HEK293 (cell line): ENCODE measurements around the gene ZFHX3.

ENCODE experiments used
- BCL11A ChIP-seq: fragments of 450-650 bp; formaldehyde crosslinking; IDR thresholded peaks from 2 replicates; pipeline ENCODE4 v1.5.1; 2016; ENCODE audit warnings: low read depth, missing biosample characterization, missing genetic modification characterization
- HOXA7 ChIP-seq: sonication (generic); formaldehyde crosslinking; IDR thresholded peaks from 2 replicates; pipeline ENCODE4 v1.8.1; 2022; ENCODE audit warnings: missing genetic modification reagents, borderline replicate concordance
- ZFP41 ChIP-seq: fragments of 450-650 bp; formaldehyde crosslinking; IDR thresholded peaks from 2 replicates; pipeline ENCODE4 v1.5.1; 2016; ENCODE audit warnings: missing biosample characterization, missing genetic modification characterization, borderline replicate concordance
- ZNF10 ChIP-seq: fragments of 450-650 bp; formaldehyde crosslinking; IDR thresholded peaks from 2 replicates; pipeline ENCODE4 v1.5.1; 2017; ENCODE audit warnings: missing biosample characterization, missing genetic modification characterization
- ZNF114 ChIP-seq: fragments of 450-650 bp; formaldehyde crosslinking; IDR thresholded peaks from 2 replicates; pipeline ENCODE4 v1.5.0; 2017; ENCODE audit warnings: missing biosample characterization, missing genetic modification characterization
- ZNF138 ChIP-seq: fragments of 450-650 bp; formaldehyde crosslinking; IDR thresholded peaks from 2 replicates; pipeline ENCODE4 v1.5.1; 2016; ENCODE audit warnings: missing biosample characterization, missing genetic modification characterization, borderline replicate concordance
- ZNF391 ChIP-seq: fragments of 450-650 bp; formaldehyde crosslinking; IDR thresholded peaks from 2 replicates; pipeline ENCODE4 v1.5.1; 2016; ENCODE audit warnings: low read depth, missing biosample characterization, missing genetic modification characterization, borderline replicate concordance
- ZNF510 ChIP-seq: fragments of 450-650 bp; formaldehyde crosslinking; IDR thresholded peaks from 2 replicates; pipeline ENCODE4 v1.5.1; 2018; ENCODE audit warnings: mild to moderate bottlenecking, missing genetic modification characterization, missing biosample characterization; ENCODE audit not compliant: insufficient replicate concordance
- ZNF660 ChIP-seq: fragments of 450-650 bp; IDR thresholded peaks from 2 replicates; pipeline ENCODE4 v1.5.1; 2018; ENCODE audit warnings: missing biosample characterization, mild to moderate bottlenecking, missing genetic modification characterization
- TF ChIP-seq, protein P1 (sequence below): fragments of 450-650 bp; formaldehyde crosslinking; IDR thresholded peaks from 2 replicates; pipeline ENCODE4 v1.5.1; 2016; ENCODE audit warnings: missing biosample characterization, missing genetic modification characterization
- TF ChIP-seq, protein P2 (sequence below): fragments of 450-650 bp; formaldehyde crosslinking; IDR thresholded peaks from 2 replicates; pipeline ENCODE4 v1.5.1; 2016; ENCODE audit warnings: missing biosample characterization, missing genetic modification characterization, low read depth
- TF ChIP-seq, protein P3 (sequence below): fragments of 450-650 bp; formaldehyde crosslinking; IDR thresholded peaks from 2 replicates; pipeline ENCODE4 v1.5.1; 2016; ENCODE audit warnings: missing biosample characterization, missing genetic modification characterization

DNA sequence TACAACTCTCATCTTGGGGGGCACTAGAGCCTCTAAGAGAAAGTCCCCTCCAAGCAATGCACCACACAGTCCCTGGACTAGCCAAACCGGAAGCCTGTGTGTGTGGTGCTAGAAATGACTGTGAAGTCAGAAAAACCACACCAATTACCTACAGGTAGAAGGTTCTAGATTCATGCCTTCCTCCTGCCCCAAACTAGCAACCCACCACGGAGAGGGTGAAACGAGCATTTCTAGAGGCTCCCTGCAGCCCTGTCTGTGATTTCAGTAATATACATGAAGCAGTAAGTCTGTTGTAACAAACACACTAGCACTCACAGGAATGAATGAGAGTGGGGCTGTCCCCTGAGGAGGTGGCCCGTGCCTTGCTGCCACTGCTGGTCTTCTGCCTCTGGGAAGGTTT is 13.6 kb downstream of the ZFHX3 start:
- TF ChIP-seq, protein P1, sequence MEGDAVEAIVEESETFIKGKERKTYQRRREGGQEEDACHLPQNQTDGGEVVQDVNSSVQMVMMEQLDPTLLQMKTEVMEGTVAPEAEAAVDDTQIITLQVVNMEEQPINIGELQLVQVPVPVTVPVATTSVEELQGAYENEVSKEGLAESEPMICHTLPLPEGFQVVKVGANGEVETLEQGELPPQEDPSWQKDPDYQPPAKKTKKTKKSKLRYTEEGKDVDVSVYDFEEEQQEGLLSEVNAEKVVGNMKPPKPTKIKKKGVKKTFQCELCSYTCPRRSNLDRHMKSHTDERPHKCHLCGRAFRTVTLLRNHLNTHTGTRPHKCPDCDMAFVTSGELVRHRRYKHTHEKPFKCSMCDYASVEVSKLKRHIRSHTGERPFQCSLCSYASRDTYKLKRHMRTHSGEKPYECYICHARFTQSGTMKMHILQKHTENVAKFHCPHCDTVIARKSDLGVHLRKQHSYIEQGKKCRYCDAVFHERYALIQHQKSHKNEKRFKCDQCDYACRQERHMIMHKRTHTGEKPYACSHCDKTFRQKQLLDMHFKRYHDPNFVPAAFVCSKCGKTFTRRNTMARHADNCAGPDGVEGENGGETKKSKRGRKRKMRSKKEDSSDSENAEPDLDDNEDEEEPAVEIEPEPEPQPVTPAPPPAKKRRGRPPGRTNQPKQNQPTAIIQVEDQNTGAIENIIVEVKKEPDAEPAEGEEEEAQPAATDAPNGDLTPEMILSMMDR (tag by site-specific recombination): no peak
- TF ChIP-seq, protein P2, sequence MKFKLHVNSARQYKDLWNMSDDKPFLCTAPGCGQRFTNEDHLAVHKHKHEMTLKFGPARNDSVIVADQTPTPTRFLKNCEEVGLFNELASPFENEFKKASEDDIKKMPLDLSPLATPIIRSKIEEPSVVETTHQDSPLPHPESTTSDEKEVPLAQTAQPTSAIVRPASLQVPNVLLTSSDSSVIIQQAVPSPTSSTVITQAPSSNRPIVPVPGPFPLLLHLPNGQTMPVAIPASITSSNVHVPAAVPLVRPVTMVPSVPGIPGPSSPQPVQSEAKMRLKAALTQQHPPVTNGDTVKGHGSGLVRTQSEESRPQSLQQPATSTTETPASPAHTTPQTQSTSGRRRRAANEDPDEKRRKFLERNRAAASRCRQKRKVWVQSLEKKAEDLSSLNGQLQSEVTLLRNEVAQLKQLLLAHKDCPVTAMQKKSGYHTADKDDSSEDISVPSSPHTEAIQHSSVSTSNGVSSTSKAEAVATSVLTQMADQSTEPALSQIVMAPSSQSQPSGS (tag by site-specific recombination): no peak
- no peak for TF ChIP-seq HOXA7 (CRISPR knock-in tag)
- TF ChIP-seq, protein P3, sequence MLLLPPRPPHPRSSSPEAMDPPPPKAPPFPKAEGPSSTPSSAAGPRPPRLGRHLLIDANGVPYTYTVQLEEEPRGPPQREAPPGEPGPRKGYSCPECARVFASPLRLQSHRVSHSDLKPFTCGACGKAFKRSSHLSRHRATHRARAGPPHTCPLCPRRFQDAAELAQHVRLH (tag by site-specific recombination): no peak
- TF ChIP-seq ZNF138: no peak
- no peak for TF ChIP-seq ZNF391 (tag by site-specific recombination)
- TF ChIP-seq ZNF10: no peak
- no peak for TF ChIP-seq ZFP41 (tag by site-specific recombination)
- no peak for TF ChIP-seq ZNF510
- TF ChIP-seq ZNF660 (tag by site-specific recombination): no peak
- no peak for TF ChIP-seq BCL11A (tag by site-specific recombination)
- no peak for TF ChIP-seq ZNF114 (tag by site-specific recombination)
